Tibial nerve (tissue), 3 donors: ENCODE results near the gene SPDL1.

Experiments
- CTCF ChIP-seq, 5 experiments: fragments of 200-600 bp in 3 of 5; fragments of 450-650 bp in 2 of 5; sonication (generic) in 3 of 5; IDR thresholded peaks; one replicate each; pipeline ENCODE4 v1.5.1; 2016 to 2019; ENCODE audit warnings: antibody characterized with exemption in 5 of 5, mild to moderate bottlenecking in 3 of 5, moderate library complexity in 2 of 5
- POLR2A ChIP-seq, 2 donors: fragments of 450-650 bp; IDR thresholded peaks; one replicate each; pipeline ENCODE4 v1.6.1; 2017; ENCODE audit warnings: antibody characterized with exemption in 2 of 2, mild to moderate bottlenecking in 2 of 2, moderate library complexity in 2 of 2

- TF ChIP-seq CTCF (IDR thresholded peaks at IDR 0.05): no peak
- no peak for TF ChIP-seq POLR2A (IDR thresholded peaks at IDR 0.05)
These were observed 15.9 kb downstream of the SPDL1 start for GRCh38 chr5:169599451-169599850.
